Fibroblast of skin of abdomen (primary cell): ENCODE measurements around the gene MYH16.
"Not testable (repeated sequence)": the region's sequence is repeated elsewhere in the genome, so short reads cannot be mapped to it uniquely, and the experiment has no call there.

Experiments
- DNase-seq: peaks from one replicate; pipeline ENCODE4 v3.0.0-alpha.2; 2013

Gene MYH16

DNA sequence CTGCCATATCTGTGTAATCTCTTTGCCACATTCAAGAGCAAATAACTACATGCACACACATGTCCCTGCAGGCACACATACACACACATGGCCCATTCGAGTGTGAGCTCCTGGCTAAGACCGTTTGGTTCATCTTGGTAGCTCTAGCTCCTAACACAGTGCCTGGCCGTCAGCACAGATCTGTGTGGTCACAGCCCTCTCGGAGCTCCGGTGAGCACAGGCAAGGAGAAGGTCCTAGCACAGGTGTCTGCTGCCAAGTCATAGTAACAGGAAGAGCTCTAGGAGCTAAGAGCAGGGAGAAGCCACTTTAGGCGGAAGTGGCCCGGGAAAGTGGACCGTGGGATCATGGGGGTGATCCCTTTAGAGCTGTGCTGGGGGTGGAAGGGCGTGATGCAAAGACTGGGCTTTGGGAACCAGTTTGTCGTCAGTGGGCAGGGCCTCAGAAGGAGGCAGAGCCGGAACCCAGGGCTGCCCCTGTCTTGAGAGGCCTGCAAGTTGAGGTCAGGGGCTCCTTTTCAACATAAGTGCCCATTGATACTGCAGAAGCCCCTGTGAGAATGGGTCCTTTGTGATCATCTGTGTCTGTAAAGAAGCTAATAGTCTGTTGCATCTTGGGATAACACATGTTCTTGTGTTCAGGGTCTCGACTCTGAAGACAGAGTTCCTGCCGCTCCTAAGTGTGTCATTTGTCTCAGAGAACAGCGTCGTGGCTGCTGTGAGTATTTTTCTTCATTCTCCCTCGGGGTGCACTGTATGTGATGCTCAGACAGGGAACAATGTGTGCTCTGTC, 85.3 kb downstream of the MYH16 start:
- DNase-seq = no peak

DNA sequence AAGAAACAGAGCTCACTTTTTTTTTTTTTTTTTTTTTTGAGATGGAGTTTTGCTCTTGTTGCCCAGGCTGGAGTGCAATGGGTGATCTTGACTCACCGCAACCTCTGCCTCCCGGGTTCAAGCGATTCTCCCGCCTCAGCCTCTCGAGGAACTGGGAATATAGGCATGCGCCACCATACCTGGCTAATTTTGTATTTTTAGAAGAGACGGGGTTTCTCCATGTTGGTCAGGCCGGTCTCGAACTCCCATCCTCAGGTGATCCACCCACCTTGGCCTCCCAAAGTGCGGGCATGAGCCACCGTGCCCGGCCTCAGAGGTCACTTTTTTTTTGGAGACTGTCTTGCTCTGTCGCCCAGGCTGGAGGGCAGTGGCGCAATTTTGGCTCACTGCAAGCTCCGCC, 85.9 kb downstream of the MYH16 start:
- not testable (repeated sequence) for DNase-seq

GRCh38 chr7:99359465-99360154, 87.0 kb downstream of the MYH16 start:
- no peak for DNase-seq
